Activated CD4-positive, alpha-beta T cell treated with anti-CD3 and anti-CD28 coated beads, Interleukin-2, amount 10 ng/mL, durations not matched to agents 24 days and 14 days (primary cell): ENCODE measurements around the gene GABRD. TPM values are rescaled to one million over a fixed set of nuclear protein-coding genes. Genes with fewer than 3 reads are reported as not detected.
"Not testable (repeated sequence)": the region's sequence is repeated elsewhere in the genome, so short reads cannot be mapped to it uniquely, and the experiment has no call there.

Source experiments
- DNase-seq: peaks from one replicate; pipeline ENCODE4 v3.0.0; 2022
- H3K27ac Mint-ChIP-seq: one replicate; pipeline ENCODE4 v1.8.0; 2022; ENCODE audit warnings: mild to moderate bottlenecking, mixed read lengths
- H3K27me3 Mint-ChIP-seq: one replicate; pipeline ENCODE4 v1.8.0; 2022; ENCODE audit warnings: mixed read lengths
- H3K36me3 Mint-ChIP-seq: one replicate; pipeline ENCODE4 v1.8.0; 2022; ENCODE audit warnings: low read depth, mild to moderate bottlenecking, mixed read lengths
- H3K4me1 Mint-ChIP-seq: one replicate; pipeline ENCODE4 v1.8.0; 2021; ENCODE audit warnings: mixed read lengths
- H3K4me3 Mint-ChIP-seq: one replicate; pipeline ENCODE4 v1.8.0; 2022; ENCODE audit warnings: mild to moderate bottlenecking, moderate library complexity, mixed read lengths
- H3K9me3 Mint-ChIP-seq: one replicate; pipeline ENCODE4 v1.8.0; 2021; ENCODE audit warnings: mixed read lengths
- intact Hi-C: fragments of 100-400 bp; cut with micrococcal nuclease; formaldehyde crosslinking; loops from one replicate; pipeline ENCODE4 v1.15.1; 2023
- total RNA-seq: library from RNA; stranded (reverse); gene quantifications from 2 replicates; pipeline ENCODE4 v1.2.3, GENCODE V29; 2022

GABRD gene
- total RNA-seq, 1 donor from 2014 or later = not detected

DNA sequence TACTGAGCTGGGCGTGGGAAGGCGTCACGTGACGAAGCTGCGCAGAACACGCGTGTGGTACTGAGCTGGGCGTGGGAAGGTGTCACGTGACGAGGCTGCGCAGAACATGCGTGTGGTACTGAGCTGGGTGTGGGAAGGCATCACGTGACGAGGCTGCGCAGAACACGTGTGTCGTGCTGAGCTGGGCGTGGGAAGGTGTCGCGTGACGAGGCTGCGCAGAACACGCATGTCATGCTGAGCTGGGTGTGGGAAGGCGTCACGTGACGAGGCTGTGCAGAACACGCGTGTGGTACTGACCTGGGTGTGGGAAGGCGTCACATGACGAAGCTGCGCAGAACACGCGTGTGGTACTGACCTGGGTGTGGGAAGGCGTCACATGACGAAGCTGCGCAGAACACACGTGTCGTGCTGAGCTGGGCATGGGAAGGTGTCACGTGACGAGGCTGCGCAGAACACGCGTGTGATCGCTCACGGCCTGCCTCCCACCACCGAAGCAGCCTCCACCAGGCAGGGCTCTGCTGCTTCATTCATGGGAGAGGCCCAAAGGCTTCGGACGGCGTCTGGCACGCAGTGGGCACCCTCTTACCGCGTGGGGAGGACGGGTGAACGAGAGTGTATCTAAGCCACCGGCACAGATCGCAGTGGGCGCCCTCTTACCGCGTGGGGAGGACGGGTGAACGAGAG lies 39.5 kb upstream of the GABRD start:
- Mint-ChIP-seq H3K4me1 (no peaks in the 10 kb centered on the region), H3K9me3 (peaks cover 10% of the 10 kb centered on the region), H3K27ac (no peak overlapping the region), H3K36me3 (no peaks in the 10 kb centered on the region), H3K27me3 (no peaks in the 10 kb centered on the region), H3K4me3 (no peak overlapping the region)
- intact Hi-C loops = no loop called here
- DNase-seq = no peak

DNA sequence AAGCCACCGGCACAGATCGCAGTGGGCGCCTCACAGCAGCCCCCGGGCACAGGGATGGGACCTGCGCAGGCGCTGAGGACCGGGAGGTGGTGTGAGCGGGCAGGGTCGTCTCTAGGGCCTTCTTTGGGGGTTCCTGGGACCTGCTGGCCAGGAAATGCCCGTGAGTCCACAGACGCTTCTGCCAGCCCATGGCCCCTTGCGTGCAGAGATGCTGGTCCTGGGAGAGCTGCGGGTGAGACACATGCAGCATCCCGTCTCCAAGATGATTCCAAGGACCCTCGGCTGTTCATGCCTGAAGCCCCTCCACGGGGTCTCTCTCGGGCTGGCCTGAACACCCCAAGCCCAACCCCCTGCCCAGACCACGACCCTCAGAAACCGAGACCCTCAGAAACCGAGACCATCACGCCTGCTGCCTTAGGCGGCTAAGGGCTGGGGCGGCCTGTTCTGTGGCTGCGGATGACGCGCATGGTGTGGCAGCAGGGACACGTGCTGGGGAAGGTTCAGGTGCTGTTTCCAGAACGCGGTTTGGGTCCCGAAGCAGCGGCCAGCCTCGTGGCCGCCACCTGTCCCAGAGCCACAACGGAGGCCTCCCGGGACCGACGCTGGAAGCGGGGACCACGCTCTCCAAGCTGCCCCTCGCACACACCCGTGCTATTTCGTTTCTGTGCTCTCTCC lies 38.5 kb upstream of the GABRD start:
- H3K4me1 Mint-ChIP-seq = no peaks in the 10 kb centered on the region
- intact Hi-C loops = no loop called here
- H3K4me3 Mint-ChIP-seq = no peak overlapping the region
- no peaks in the 10 kb centered on the region for H3K27me3 Mint-ChIP-seq
- no peak overlapping the region for H3K27ac Mint-ChIP-seq
- no peak for DNase-seq
- H3K9me3 Mint-ChIP-seq = peaks cover 10% of the 10 kb centered on the region
- H3K36me3 Mint-ChIP-seq = no peaks in the 10 kb centered on the region

DNA sequence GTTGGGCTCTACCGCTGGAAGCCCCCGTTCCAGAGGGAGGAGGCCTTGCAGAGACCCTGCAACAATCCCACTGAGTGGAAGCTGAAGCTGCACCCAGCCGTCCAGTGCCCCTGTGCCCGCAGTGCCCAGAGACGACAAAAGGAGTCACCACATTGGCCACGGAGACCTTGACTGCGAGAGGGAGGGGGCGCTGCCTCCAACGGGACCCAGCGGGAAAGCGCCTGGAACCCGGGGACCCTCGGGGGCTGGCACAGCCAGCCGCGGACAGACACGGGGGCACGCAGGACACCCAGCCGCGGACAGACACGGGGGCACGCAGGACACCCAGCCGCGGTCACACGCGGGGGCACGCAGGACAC lies 38.0 kb upstream of the GABRD start:
- Mint-ChIP-seq H3K36me3 (no peaks in the 10 kb centered on the region), H3K9me3 (peaks cover 10% of the 10 kb centered on the region), H3K27me3 (no peaks in the 10 kb centered on the region), H3K4me3 (no peak overlapping the region), H3K27ac (no peak overlapping the region), H3K4me1 (no peaks in the 10 kb centered on the region)
- intact Hi-C loops = no loop called here
- no peak for DNase-seq

DNA sequence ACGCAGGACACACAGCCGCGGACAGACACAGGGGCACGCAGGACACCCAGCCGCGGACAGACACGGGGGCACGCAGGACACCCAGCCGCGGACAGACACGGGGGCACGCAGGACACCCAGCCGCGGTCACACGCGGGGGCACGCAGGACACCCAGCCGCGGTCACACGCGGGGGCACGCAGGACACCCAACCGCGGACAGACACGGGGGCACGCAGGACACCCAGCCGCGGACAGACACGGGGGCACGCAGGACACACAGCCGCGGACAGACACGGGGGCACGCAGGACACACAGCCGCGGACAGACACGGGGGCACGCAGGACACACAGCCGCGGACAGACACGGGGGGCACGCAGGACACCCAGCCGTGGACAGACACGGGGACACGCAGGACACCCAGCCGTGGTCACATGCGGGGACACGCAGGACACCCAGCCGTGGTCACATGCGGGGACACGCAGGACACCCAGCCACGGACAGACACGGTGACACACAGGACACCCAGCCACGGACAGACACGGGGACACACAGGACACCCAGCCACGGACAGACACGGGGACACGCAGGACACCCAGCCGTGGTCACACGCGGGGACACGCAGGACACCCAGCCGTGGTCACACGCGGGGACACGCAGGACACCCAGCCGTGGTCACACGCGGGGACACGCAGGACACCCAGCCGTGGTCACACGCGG lies 37.4 kb upstream of the GABRD start:
- intact Hi-C loops, H3K27me3 Mint-ChIP-seq, H3K27ac Mint-ChIP-seq, DNase-seq, H3K4me1 Mint-ChIP-seq, H3K4me3 Mint-ChIP-seq, H3K36me3 Mint-ChIP-seq: not testable (repeated sequence)
- peaks cover 10% of the 10 kb centered on the region for H3K9me3 Mint-ChIP-seq

DNA sequence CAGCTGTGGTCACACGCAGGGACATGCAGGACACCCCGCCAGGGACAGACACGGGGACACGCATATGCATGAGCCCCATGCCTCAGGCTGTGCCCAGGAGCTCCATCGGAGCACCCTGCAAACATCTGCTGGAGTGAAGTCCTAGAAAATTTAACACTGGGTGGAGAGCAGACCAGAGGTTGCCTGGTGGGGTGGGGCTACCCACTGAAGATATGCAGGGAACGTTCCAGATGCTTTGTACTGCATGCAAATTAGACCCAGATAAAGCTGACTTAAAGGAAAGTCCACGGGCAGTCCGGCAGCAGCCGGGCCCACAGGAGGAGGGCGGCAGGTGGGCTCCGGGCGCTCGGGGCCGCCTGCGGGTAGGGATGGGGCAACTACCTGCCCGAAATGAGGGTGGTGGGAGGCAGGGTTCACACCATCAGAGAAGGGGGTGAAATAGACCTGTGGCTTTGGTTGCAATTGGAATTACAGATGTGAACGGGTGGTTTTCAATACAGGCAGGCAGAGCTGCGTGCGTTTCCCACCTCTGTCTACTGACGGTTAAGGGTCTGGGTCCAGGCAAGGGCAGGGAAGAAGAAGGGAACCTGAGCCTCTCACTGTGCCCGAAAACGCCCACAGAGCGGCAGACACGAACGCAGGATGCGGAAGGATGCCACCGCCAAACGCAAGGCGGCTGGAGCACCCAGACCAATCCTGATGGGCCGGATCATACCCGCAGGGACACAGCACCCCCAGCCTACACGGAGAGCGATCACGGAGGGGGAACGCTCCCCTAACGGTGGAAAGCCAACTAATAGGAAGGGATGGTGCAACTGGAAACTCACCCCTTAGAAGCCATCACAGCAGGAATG lies 36.5 kb upstream of the GABRD start:
- Mint-ChIP-seq H3K4me1 (no peaks in the 10 kb centered on the region), H3K27me3 (no peaks in the 10 kb centered on the region), H3K9me3 (peaks cover 10% of the 10 kb centered on the region), H3K27ac (no peak overlapping the region), H3K36me3 (no peaks in the 10 kb centered on the region), H3K4me3 (no peak overlapping the region)
- intact Hi-C loops = no loop called here
- no peak for DNase-seq

DNA sequence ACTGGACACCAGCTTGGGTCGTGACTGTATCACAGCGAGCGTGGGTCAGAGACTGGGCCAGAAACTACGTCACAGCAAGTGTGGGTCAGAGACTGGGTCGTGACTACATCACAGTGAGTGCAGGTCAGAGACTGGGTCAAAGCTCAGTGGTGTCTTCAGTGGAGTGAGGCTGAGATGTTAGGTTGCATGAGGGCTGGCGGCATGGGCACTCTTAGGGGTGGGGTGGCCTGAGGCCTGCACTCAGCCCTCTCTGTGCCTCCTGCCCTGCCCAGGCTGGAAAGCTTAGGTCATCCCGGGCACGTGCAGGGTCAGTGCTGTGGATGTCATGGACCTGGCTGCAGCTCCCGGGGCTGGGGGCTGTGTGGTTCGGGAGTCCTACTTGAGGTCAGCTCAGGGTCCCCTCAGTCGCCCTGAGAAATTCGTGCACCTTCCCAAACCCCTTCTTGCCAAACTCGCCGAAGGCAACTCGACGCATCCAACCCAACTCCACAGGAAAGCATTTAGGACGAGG lies 34.5 kb upstream of the GABRD start:
- no peak for DNase-seq
- H3K36me3 Mint-ChIP-seq = no peaks in the 10 kb centered on the region
- H3K4me1 Mint-ChIP-seq = no peaks in the 10 kb centered on the region
- no peak overlapping the region for H3K4me3 Mint-ChIP-seq
- intact Hi-C loops = no loop called here
- peaks cover under 1% of the 10 kb centered on the region for H3K9me3 Mint-ChIP-seq
- peaks cover 5% of the 10 kb centered on the region for H3K27me3 Mint-ChIP-seq
- H3K27ac Mint-ChIP-seq = no peak overlapping the region

DNA sequence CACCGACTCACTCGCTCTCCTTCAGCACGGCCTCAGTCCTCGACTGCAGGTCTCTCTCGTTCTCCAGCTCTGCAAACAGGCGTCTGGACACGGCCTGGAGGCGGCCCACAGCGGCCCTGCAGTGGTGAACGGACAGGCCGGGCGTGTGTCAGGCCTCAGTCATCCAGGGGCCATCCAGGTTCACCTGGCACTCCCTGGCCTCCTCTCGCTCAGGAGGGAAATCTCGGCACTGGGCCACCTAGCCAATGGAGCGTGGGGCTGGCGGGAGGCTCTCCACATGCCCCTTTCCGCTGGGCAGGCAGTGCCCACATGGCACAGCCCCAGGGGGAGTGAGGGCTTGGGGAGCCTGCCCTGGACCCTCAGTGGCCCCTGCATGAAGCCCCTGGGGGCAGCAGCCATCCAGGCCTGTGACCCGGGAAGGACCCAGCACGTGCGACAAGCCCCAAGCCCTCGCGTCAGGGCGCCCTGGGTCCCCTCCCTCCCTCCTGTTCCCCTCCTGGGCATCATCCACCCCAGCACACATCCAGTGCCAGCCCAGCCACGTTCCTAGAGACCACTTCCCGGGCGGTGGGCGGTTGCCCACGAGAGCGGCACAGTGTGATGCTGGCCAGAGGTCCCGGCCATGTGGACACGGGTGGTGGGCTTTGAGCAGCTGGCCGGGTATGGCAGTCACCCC lies 33.6 kb upstream of the GABRD start:
- Mint-ChIP-seq H3K27ac (no peak overlapping the region), H3K36me3 (no peaks in the 10 kb centered on the region), H3K9me3 (no peaks in the 10 kb centered on the region), H3K4me1 (no peaks in the 10 kb centered on the region), H3K27me3 (peaks cover 10% of the 10 kb centered on the region), H3K4me3 (no peak overlapping the region)
- intact Hi-C loops = no loop called here
- no peak for DNase-seq

DNA sequence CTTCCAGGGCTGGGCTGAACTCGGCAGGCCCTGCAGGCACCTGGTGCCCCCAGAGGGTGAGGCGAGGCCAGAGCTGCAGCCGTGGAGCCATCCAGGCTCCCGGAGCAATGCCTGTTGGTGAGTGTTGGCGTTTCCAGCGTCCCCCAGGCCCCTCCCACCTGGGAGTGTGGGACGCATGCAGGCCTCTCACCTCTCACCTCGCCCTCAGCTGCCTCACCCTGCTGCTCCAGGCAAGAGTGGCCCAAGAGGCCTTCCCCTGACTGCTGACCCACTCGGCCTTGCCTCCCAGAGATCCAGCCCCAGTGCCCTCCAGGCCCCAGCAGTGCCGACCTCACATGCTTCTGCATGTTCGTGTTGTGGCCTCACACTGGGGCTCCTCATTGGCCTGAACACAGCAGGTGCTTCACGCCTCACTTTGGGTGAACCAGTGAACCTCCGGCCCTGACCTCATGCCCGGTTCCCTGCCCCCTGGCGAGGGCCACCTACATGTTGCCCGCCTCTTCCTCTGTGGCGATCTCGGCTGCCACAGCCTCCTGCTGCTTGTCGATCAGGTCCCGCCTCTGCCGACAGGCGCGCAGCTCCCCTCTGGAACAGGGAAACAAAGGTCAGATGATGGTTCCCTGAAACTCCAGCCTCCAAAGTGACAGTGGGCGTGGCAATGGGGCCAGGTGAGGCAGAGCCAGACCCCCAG lies 32.5 kb upstream of the GABRD start:
- no peak overlapping the region for H3K4me3 Mint-ChIP-seq
- no peaks in the 10 kb centered on the region for H3K4me1 Mint-ChIP-seq
- H3K9me3 Mint-ChIP-seq = no peaks in the 10 kb centered on the region
- H3K27me3 Mint-ChIP-seq = peaks cover 12% of the 10 kb centered on the region
- H3K27ac Mint-ChIP-seq = no peak overlapping the region
- no peaks in the 10 kb centered on the region for H3K36me3 Mint-ChIP-seq
- intact Hi-C loops = no loop called here
- DNase-seq = no peak

DNA sequence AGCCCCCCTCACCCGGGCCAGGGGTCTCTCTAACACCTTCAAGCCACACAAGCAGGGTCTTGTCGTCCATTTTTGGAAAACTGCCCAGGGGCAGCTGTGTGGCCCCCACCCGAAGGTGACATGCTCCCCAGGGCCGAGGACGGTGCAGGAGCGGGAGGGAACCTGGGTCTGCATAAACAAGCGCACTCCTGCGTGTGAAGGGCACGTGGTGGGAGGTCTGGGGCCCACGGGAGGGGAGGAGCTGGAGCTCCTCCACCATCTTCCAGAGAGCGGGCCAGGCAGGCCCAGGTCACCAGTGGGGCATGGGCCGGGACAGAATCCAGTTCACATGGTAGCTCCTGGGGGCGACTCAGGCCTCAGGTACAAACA lies 32.0 kb upstream of the GABRD start:
- no peaks in the 10 kb centered on the region for H3K4me1 Mint-ChIP-seq
- H3K9me3 Mint-ChIP-seq = no peaks in the 10 kb centered on the region
- no peak overlapping the region for H3K4me3 Mint-ChIP-seq
- peaks cover 12% of the 10 kb centered on the region for H3K27me3 Mint-ChIP-seq
- DNase-seq = no peak
- intact Hi-C loops = no loop called here
- no peak overlapping the region for H3K27ac Mint-ChIP-seq
- no peaks in the 10 kb centered on the region for H3K36me3 Mint-ChIP-seq

DNA sequence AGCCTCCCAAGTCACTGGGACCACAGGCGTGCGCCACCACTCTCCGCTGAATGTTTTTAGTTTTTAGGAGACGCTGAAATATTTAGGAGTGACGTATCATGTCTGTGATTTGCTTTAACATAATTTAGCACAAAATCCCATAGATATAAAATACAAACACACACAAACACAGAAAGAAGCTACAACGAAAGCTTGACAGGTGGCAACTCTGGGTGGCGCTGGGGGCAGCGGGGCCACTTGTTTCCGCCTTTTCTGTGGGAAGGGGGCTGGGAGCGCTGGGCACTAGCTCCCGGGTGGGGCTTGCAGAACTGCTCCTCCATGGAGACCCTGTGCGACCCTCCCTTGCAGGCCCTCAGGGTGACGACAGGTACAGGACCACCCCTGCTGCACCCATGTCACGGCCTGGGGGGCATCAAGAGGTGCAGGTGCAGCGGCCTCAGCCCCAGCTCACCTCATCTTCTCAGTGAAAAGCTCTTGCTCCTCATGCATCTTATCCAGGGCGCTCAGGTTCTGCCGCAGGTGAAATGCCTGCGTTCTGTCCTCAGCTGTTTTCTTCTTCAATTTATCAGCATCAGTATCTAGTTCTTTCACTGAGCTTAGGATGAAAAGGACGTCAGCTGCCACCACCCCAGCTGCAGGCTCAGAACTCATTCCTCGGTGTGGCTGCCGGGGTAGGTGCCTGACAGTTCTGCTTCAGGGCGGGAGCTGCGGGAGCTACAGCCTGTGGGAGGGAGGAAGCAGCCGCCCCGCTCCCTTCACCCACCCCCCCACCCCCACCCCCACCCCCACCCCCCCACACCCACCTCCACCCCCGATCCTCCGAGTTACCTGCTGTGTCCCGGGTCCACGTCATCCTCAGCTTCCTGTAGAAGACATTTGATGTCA lies 30.8 kb upstream of the GABRD start:
- Mint-ChIP-seq H3K9me3 (no peaks in the 10 kb centered on the region), H3K36me3 (no peaks in the 10 kb centered on the region), H3K27ac (no peak overlapping the region), H3K4me3 (no peak overlapping the region), H3K4me1 (no peaks in the 10 kb centered on the region), H3K27me3 (peaks cover 12% of the 10 kb centered on the region)
- intact Hi-C loops = no loop called here
- DNase-seq = no peak

DNA sequence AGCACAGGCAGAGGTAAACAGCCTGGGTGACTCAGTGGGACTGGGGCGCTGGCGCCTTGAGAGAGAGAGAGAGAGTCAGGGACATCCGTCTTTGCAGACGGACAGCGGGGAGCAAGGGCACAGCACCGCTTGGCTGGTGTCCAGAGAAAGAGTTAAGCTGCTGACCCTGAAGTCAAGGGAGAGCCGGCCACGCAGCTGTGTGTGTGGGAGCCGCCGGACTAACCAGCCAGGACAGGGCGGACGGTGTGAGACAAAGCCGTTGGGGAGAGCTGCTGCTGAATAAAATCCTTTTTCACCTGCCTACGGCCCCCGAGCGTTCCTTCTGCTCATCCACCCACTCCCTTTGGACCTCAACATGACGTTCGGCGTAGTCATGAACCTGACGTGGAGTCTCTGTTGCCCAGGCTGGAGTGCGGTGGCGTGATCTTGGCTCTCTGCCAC lies 30.0 kb upstream of the GABRD start:
- Mint-ChIP-seq H3K4me1 (no peaks in the 10 kb centered on the region), H3K36me3 (no peaks in the 10 kb centered on the region), H3K27me3 (peaks cover 12% of the 10 kb centered on the region), H3K4me3 (no peak overlapping the region), H3K9me3 (no peaks in the 10 kb centered on the region), H3K27ac (no peak overlapping the region)
- intact Hi-C loops = no loop called here
- DNase-seq = no peak

DNA sequence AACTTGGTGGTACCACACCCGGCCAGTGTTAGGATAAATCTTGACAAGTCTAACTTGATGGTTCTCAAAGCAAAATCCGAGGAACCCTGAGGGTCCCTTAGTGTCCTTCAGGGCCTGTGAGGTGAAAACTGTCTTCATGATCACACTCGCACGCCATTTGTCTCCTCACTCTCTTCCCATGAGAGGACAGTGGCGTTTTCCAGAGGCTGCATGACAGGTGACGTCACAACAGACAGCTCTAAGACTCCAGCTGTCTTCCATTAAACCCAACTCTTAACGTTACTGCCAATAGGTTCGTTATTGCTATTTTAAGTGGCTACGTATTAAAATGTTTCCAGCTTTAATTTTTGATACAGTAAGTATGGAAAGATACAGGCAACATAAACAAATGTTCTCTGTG lies 29.4 kb upstream of the GABRD start:
- H3K4me3 Mint-ChIP-seq = no peak overlapping the region
- H3K27me3 Mint-ChIP-seq = peaks cover 12% of the 10 kb centered on the region
- DNase-seq = no peak
- intact Hi-C loops = no loop called here
- H3K9me3 Mint-ChIP-seq = no peaks in the 10 kb centered on the region
- H3K36me3 Mint-ChIP-seq = no peaks in the 10 kb centered on the region
- H3K27ac Mint-ChIP-seq = no peak overlapping the region
- H3K4me1 Mint-ChIP-seq = no peaks in the 10 kb centered on the region
